GM19193 (cell line): ENCODE data around the gene DNAAF2.

Experiments
- POLR2A ChIP-seq: IDR thresholded peaks from 4 replicates; pipeline ENCODE4 v1.6.1; 2011; ENCODE audit not compliant: insufficient read depth, insufficient read length; ENCODE audit errors: extremely low read depth

The DNAAF2 gene

DNA sequence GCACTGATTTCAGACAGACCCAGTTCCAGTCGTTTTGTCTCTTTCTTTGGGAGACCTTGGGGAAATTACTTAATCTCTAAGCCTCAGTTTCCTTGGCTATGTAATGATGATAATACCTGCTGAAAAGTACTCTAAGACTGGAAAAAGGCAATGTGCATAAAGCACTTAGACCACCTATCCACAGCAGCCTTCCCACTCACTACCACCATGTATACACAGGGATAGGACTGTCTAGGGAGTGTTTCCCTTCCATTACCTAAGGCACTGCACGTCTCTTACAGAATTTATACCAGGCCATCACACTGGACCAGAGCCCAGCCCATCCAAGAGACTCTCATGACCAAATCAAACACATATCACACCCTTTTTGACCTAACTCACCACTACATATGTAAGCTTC lies 55.2 kb downstream of the DNAAF2 start:
- no peak for TF ChIP-seq POLR2A

DNA sequence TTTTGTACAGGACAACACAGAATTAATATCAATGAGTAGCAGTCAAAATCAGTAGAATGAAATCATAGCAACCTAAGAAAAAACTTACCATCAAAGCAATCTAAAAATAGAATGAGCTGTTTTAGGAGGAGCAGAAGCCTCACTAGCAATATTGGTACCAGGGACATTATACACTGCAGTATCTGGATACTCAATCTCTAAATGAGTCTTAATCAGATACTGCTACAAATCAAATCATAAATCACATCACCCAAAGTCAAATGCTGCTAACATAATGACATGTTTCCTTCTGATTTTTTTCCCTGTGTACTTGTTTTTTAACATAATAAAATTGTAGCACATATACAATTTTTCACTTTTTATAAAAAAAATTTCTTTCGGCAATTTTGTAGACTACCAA lies 56.9 kb downstream of the DNAAF2 start:
- no peak for TF ChIP-seq POLR2A
